H1 (cell line): ENCODE measurements around the gene XRRA1. TPM values are rescaled to one million over a fixed set of nuclear protein-coding genes. Genes with fewer than 3 reads are reported as not detected.
A peak's percentile ranks its signal among the peaks of the same experiment; 100 is the strongest.

ENCODE experiments used
- CTCF ChIA-PET: fragments of 300-600 bp; sonication (Branson Sonifier 250); formaldehyde crosslinking; loops from one replicate; lab custom pipeline; 2021; ENCODE audit not compliant: partially characterized antibody; lab: Charles Lee
- POLR2A ChIA-PET: fragments of 300-600 bp; sonication (Branson Sonifier 250); formaldehyde crosslinking; loops from one replicate; lab custom pipeline; 2021; ENCODE audit warnings: inconsistent platforms; ENCODE audit not compliant: partially characterized antibody; lab: Charles Lee
- DNase-seq, 2 experiments: peaks; one replicate each; pipeline versions ENCODE4 v3.0.0 to v3.0.0-alpha.2; 2010 to 2022; ENCODE audit warnings: low spot score in 2 of 2, low read depth in 1 of 2, mixed read lengths in 1 of 2
- FAIRE-seq: peaks from 2 replicates; lab custom pipeline; 2011; peaks lifted over from hg19 to GRCh38; lab: Jason Lieb, UNC
- H2AFZ ChIP-seq: 2 replicates; pipeline ENCODE4 v1.8.1; 2012; ENCODE audit warnings: low read length, inconsistent platforms
- H2AK5ac ChIP-seq: 2 replicates; pipeline ENCODE4 v1.6.1; 2013; ENCODE audit warnings: low read depth, low read length
- H2BK120ac ChIP-seq: replicated peaks from 2 replicates; pipeline ENCODE3; 2013; ENCODE audit warnings: low read depth, low read length, inconsistent platforms
- H2BK12ac ChIP-seq: 2 replicates; pipeline ENCODE4 v1.6.1; 2013; ENCODE audit warnings: low read depth, low read length
- H2BK15ac ChIP-seq: 2 replicates; pipeline ENCODE4 v1.6.1; 2013; ENCODE audit warnings: low read length
- H2BK20ac ChIP-seq: 2 replicates; pipeline ENCODE4 v1.6.1; 2013; ENCODE audit warnings: low read length
- H2BK5ac ChIP-seq: 2 replicates; pipeline ENCODE4 v1.6.1; 2013; ENCODE audit warnings: low read depth, low read length
- H3K14ac ChIP-seq: 2 replicates; pipeline ENCODE4 v1.6.1; 2013; ENCODE audit warnings: inconsistent platforms; ENCODE audit not compliant: insufficient read length
- H3K18ac ChIP-seq: 2 replicates; pipeline ENCODE4 v1.6.1; 2013; ENCODE audit warnings: low read length; ENCODE audit errors: extremely low read depth
- H3K23ac ChIP-seq: 2 replicates; pipeline ENCODE4 v1.6.1; 2013; ENCODE audit warnings: inconsistent platforms; ENCODE audit not compliant: insufficient read length
- H3K23me2 ChIP-seq: 2 replicates; pipeline ENCODE4 v1.6.1; 2013; ENCODE audit warnings: low read depth, low read length
- H3K27ac ChIP-seq: 2 replicates; pipeline ENCODE4 v1.6.1; 2011; ENCODE audit warnings: low read depth, low read length, inconsistent platforms
- H3K27me3 ChIP-seq, 4 experiments: replicated peaks in 1 of 4; 1 replicate in 1 of 4; 2 replicates in 3 of 4; pipeline versions ENCODE4 v1.6.1 to v1.8.1; 2011 to 2013; ENCODE audit warnings: low read length in 3 of 4, mild to moderate bottlenecking in 3 of 4, inconsistent platforms in 2 of 4, mixed read lengths in 2 of 4, moderate library complexity in 1 of 4; ENCODE audit not compliant: control insufficient read depth in 3 of 4, insufficient read depth in 3 of 4; ENCODE audit errors: extremely low read depth in 1 of 4
- H3K36me3 ChIP-seq, 4 experiments: 2 replicates each; pipeline versions ENCODE4 v1.6.1 to v1.8.1; 2011 to 2013; ENCODE audit warnings: mild to moderate bottlenecking in 4 of 4, low read length in 3 of 4, moderate library complexity in 2 of 4, control low read depth in 1 of 4, inconsistent platforms in 1 of 4; ENCODE audit not compliant: insufficient read depth in 4 of 4, control insufficient read depth in 2 of 4
- H3K4ac ChIP-seq: replicated peaks from 2 replicates; pipeline ENCODE3; 2013; ENCODE audit warnings: low read length, low read depth, mixed read lengths, inconsistent platforms; ENCODE audit not compliant: insufficient read length
- H3K4me1 ChIP-seq, 4 experiments: replicated peaks in 1 of 4; 1 replicate in 1 of 4; 2 replicates in 3 of 4; pipeline versions ENCODE4 v1.6.1 to v1.8.1; 2011 to 2013; ENCODE audit warnings: low read length in 3 of 4, inconsistent platforms in 2 of 4, mixed read lengths in 1 of 4; ENCODE audit not compliant: insufficient read depth in 4 of 4, control insufficient read depth in 3 of 4
- H3K4me2 ChIP-seq, 2 experiments: 2 replicates each; pipeline versions ENCODE4 v1.6.1 to v1.8.1; 2011 to 2013; ENCODE audit warnings: low read depth in 2 of 2, low read length in 2 of 2, control low read depth in 1 of 2, inconsistent platforms in 1 of 2, mild to moderate bottlenecking in 1 of 2; ENCODE audit not compliant: insufficient read depth in 1 of 2
- H3K4me3 ChIP-seq, 4 experiments: fragments of 200-600, 300-600 bp in 1 of 4; sonication (generic), shearing (Covaris generic), sonication (Bioruptor Twin) in 1 of 4; 2 replicates each; pipeline versions ENCODE4 v1.5.1 to v1.8.1; 2011 to 2016; ENCODE audit warnings: low read length in 4 of 4, low read depth in 3 of 4, control low read depth in 2 of 4, inconsistent platforms in 2 of 4, mild to moderate bottlenecking in 2 of 4, mixed read lengths in 1 of 4, moderate library complexity in 1 of 4; ENCODE audit not compliant: insufficient read depth in 2 of 4; ENCODE audit errors: extremely low read depth in 1 of 4
- H3K56ac ChIP-seq: replicated peaks from 2 replicates; pipeline ENCODE3; 2013; ENCODE audit warnings: low read depth, mild to moderate bottlenecking, mixed read lengths, low read length, inconsistent platforms; ENCODE audit not compliant: insufficient read length
- H3K79me1 ChIP-seq: 2 replicates; pipeline ENCODE4 v1.6.1; 2013; ENCODE audit warnings: low read depth, low read length, control low read depth
- H3K79me2 ChIP-seq, 2 experiments: 2 replicates each; pipeline versions ENCODE4 v1.6.1 to v1.8.1; 2012 to 2013; ENCODE audit warnings: low read length in 2 of 2, mild to moderate bottlenecking in 2 of 2, inconsistent platforms in 1 of 2; ENCODE audit not compliant: insufficient read depth in 2 of 2, control insufficient read depth in 1 of 2
- H3K9ac ChIP-seq, 4 experiments: replicated peaks in 1 of 4; 1 replicate in 1 of 4; 2 replicates in 3 of 4; pipeline versions ENCODE4 v1.6.1 to v1.8.1; 2011 to 2013; ENCODE audit warnings: low read depth in 3 of 4, low read length in 3 of 4, control low read depth in 2 of 4, mild to moderate bottlenecking in 2 of 4, moderate library complexity in 2 of 4, inconsistent platforms in 1 of 4; ENCODE audit errors: extremely low read depth in 1 of 4
- H3K9me3 ChIP-seq, 2 experiments: 2 replicates each; pipeline versions ENCODE4 v1.6.1 to v1.8.1; 2012 to 2013; ENCODE audit warnings: mild to moderate bottlenecking in 2 of 2, moderate library complexity in 2 of 2, control low read depth in 1 of 2, inconsistent platforms in 1 of 2, low read depth in 1 of 2, low read length in 1 of 2, mixed read lengths in 1 of 2; ENCODE audit not compliant: insufficient read depth in 2 of 2
- H4K20me1 ChIP-seq, 2 experiments: replicated peaks in 1 of 2; 2 replicates each; pipeline versions ENCODE3 to v1.8.1; 2011 to 2013; ENCODE audit warnings: inconsistent platforms in 2 of 2, low read length in 2 of 2, mild to moderate bottlenecking in 1 of 2; ENCODE audit not compliant: insufficient read depth in 2 of 2, control insufficient read depth in 1 of 2
- H4K5ac ChIP-seq: 2 replicates; pipeline ENCODE4 v1.6.1; 2013; ENCODE audit warnings: low read length, low read depth, mixed read lengths, inconsistent platforms; ENCODE audit not compliant: insufficient read length
- H4K8ac ChIP-seq: 2 replicates; pipeline ENCODE4 v1.8.0; 2013; ENCODE audit warnings: mild to moderate bottlenecking, moderate library complexity, low read length, inconsistent platforms; ENCODE audit not compliant: insufficient read depth; ENCODE audit errors: extremely low read depth
- H4K91ac ChIP-seq: replicated peaks from 2 replicates; pipeline ENCODE3; 2013; ENCODE audit warnings: low read length, mixed read lengths, inconsistent platforms; ENCODE audit not compliant: insufficient read length
- WGBS, 2 experiments: shearing (Covaris generic) in 1 of 2; methylation state at CpG; one replicate each; pipeline versions ENCODE4 v1.1.6 to v1.1.7; 2013 to 2015; ENCODE audit warnings: low lambda C conversion rate in 2 of 2, mixed read lengths in 2 of 2, inconsistent platforms in 1 of 2, low coverage in 1 of 2, missing lambda C conversion rate in 1 of 2; ENCODE audit not compliant: insufficient replicate concordance in 2 of 2, insufficient coverage in 1 of 2, insufficient read length in 1 of 2; ENCODE audit errors: extremely low coverage in 1 of 2, missing lambda C conversion rate in 1 of 2; 5-methylcytosine and 5-hydroxymethylcytosine counted together
- polyA plus RNA-seq, 7 experiments: library from polyadenylated mRNA; depleted of rRNA in 3 of 7; stranded (reverse) in 5 of 7; unstranded in 2 of 7; fragments of >200 nt in 5 of 7; fragments of 200-250 nt in 2 of 7; gene quantifications; 1 replicate in 5 of 7; 2 replicates in 1 of 7; 4 replicates in 1 of 7; pipeline versions ENCODE4 v1.2.1 to v1.2.3, GENCODE V29; 2011 to 2013; ENCODE audit warnings: missing spikeins in 2 of 7, mixed read lengths in 2 of 7
- total RNA-seq: library from RNA; stranded (reverse); fragmentation: NEBNext Ultra II Directional; extraction: Animal tissue kit (Norgen Biotek cat#: 25700); gene quantifications from 2 replicates; pipeline ENCODE4 v1.2.1, GENCODE V29; 2021

The XRRA1 gene
- total and polyA plus RNA-seq, 2 of the 8 experiments (the other 6 are each of a cell fraction or from before 2014, with no cell fraction given), result 2.1 to 7.1 TPM

DNA sequence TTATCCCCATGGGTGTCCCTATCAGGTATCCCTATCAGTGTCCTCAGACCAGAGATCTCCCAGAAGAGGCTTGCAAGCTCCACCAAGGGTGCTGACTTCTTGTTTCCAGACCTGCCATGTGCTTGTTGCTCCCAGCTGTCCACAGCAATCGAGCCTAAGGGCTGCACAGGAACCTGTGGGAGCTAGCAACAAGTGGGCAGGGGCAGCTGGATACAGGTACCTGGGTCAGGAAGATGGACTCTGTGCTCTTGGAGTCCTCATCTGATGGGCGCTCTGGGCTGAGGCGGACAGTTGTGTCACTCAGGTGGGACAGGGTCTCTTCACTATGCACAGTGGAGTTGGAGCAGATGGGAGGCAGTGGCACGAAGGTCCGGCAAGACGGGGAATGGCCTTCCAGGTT, 101.0 kb downstream of the XRRA1 start:
- no peak overlapping the region; the same call in 1 of the 2 replicates for H4K8ac ChIP-seq
- no peak overlapping the region for H3K4me2 ChIP-seq
- WGBS, 2 experiments, result 89% methylated on average over 6 of the region's 6 CpGs; no CpG with 5 or more reads in 1 of the 2 experiments
- ChIA-PET CTCF (no interaction called here), POLR2A (interaction anchor here (0.8 kb wide), 1 partner anchor 10 kb away, joined by 3 read pairs; no protein-coding TSS in a partner anchor)
- H3K27ac ChIP-seq, result no peak overlapping the region
- no peak overlapping the region for H2BK12ac ChIP-seq
- no peak overlapping the region for H3K4ac ChIP-seq
- DNase-seq, result no peak
- no peak overlapping the region for H3K4me3 ChIP-seq
- no peak overlapping the region for H2BK120ac ChIP-seq
- no peak overlapping the region for H4K91ac ChIP-seq
- no peak overlapping the region for H2BK5ac ChIP-seq
- H3K23ac ChIP-seq, result no peak overlapping the region
- H2AK5ac ChIP-seq, result no peak overlapping the region
- no peaks in the 10 kb centered on the region for H3K9me3 ChIP-seq
- H3K23me2 ChIP-seq, result no peaks in the 10 kb centered on the region
- H3K27me3 ChIP-seq, result no peaks in the 10 kb centered on the region
- no peak overlapping the region for H4K5ac ChIP-seq
- no peak overlapping the region for H2AFZ ChIP-seq
- no peaks in the 10 kb centered on the region for H3K79me2 ChIP-seq
- peaks cover 0 to 11% (median 6%) of the 10 kb centered on the region in 4 experiments; a peak in 4 of 7 replicates for H3K4me1 ChIP-seq
- H3K18ac ChIP-seq, result 0 out of 2 replicates have a peak overlapping the region, but pooled peaks have one; percentile 35
- H2BK15ac ChIP-seq, result no peak overlapping the region
- no peak overlapping the region for H3K14ac ChIP-seq
- no peaks in the 10 kb centered on the region for H4K20me1 ChIP-seq
- no peak overlapping the region for H3K9ac ChIP-seq
- no peak for FAIRE-seq
- H3K56ac ChIP-seq, result no peak overlapping the region
- no peaks in the 10 kb centered on the region; the same call in 1 of the 2 replicates for H3K79me1 ChIP-seq
- H2BK20ac ChIP-seq, result no peak overlapping the region
- peaks cover 0 to 7% (median 1%) of the 10 kb centered on the region in 4 experiments; a peak in 2 of 8 replicates for H3K36me3 ChIP-seq
